Measurements from ENCODE around the gene ZNF619.

The ZNF619 gene

GRCh38 chr3:40532252-40532651, 55.3 kb downstream of the ZNF619 start:
- DNase-seq (ENCODE audit: low read depth in 2 of 2): no peak

GRCh38 chr3:40534283-40534682, 57.4 kb downstream of the ZNF619 start:
- no peak for DNase-seq (ENCODE audit: low read depth in 2 of 2)

Data from activated CD4-positive, alpha-beta T cell treated with anti-CD3 and anti-CD28 coated beads for 24 hours (primary cell).